GM21360 (cell line): Measurements from ENCODE around the gene GAP43.

ENCODE experiments used
- ATAC-seq: cut with Tn5 transposase; IDR thresholded peaks from one replicate; pipeline ENCODE4 v1.9.1; 2021; ENCODE audit warnings: mild to moderate bottlenecking, moderate library complexity; ENCODE audit not compliant: unreplicated experiment

GAP43 gene

DNA sequence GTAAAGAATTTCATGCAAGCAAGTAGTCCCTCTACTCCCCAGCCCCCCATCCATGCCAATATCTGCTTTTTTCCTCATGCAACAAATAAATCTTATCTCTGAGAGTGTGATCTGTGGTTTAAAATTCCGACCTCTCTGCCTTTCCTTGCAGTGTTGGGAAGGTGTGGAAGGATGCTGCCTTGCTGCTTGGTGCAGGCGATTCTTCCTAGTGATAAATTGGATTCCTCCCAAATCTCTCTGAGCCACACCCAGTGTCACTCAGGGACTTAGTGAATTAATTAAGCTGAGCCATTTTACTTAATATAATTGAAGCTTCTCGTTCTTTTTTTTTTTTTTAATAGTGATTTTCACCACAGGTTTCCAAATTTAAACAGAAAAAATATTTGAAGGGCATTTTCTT, 3.4 kb downstream of the GAP43 start:
- no peak for ATAC-seq

DNA sequence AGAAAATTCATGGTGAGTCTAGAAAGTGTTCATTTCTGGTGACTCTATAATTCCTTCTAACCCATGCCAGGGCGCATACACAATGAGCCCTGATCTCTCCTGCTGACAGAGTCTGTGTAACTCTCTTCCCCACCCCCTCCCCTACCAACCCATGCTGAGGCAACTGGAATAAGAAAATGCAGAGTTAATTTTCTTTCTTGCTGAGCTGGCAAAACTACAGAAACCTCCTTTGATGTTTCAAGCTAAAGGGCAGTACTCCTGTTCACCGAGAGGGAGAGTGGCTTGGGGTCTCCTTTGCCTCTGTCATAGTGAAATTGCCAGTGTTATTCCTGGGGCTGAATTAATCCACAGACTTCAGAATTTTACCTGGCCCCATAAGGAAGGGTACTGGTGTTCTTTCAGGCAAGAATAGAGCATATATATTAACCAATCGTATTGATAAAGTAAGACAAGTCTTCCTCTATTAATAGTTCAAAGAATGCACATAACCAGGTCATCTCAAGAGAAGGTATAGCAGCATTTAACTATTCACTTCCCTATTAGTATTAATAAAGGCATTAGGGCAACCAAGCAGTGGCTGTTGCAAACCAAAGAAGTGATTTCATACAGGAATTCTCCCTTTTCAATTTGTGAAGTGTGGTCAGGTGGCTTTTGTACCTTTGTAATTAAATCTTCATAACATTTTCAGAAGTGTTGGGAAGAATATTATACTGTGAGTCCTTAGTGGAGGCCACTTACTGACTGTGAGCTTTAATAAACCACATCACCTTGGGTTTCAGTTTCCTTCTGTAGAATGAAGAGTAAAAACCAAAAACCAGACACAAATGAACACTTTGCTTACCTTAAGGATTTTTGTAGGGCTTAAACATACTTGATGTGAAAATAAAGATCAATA, 4.1 kb downstream of the GAP43 start:
- ATAC-seq, result peak; percentile 84

DNA sequence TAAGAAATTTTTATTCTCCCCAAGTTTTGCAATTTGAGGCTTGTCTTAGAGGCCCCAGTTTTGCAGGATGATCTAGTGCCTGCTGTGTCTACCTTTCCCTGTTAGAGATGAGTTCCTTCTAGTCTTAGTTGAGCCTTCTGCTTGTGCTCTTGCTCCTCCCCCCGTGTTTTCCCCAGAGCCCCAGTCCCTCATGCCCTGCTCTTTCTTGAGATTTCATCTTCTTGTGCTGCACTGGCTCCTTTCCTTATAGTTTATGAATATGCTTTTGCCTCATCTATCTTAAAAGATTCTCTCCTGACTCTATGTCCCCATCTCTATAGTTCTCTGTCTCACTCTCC, 4.7 kb downstream of the GAP43 start:
- peak; percentile 36 for ATAC-seq

DNA sequence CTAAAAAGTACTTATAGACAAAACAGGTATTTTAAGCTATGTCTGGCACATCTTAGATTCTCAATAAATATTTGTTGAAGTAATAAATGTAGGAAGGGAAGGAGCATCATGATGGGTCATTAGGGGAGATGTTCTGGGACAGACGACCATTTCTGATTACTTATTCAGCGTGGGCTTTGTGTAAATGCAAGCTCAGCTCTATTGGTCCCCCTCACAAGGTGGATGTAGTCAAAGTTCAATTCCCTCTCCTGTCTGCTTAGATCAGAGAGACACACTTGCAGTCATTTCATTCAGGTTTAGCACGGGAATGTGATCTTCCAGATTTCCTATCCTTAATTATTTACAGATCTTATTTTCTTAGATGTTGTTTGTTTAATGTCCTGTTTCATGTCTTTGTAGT, 7.5 kb downstream of the GAP43 start:
- ATAC-seq, result no peak

- no peak for ATAC-seq
Observed at GRCh38 chr3:115632026-115632425, 8.7 kb downstream of the GAP43 start.

DNA sequence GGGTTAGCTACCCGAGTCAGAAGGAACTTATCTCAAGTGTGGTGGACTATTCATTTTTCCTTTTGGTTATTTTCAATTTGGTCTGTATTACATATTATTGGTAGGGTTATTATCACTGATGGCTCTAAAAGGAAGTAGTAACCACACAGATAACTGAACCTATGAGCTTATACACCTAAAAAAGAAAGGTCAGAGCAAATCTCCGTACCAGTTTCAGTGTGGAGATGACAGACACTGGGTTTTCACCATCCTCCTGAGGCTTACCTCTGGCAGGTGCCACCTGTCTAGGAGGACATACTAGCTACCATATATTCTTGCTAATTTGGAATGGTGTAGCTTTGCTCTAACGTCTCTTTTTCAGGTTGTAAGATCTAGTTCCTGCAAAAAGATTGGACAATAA, 10.2 kb downstream of the GAP43 start:
- ATAC-seq, result no peak

DNA sequence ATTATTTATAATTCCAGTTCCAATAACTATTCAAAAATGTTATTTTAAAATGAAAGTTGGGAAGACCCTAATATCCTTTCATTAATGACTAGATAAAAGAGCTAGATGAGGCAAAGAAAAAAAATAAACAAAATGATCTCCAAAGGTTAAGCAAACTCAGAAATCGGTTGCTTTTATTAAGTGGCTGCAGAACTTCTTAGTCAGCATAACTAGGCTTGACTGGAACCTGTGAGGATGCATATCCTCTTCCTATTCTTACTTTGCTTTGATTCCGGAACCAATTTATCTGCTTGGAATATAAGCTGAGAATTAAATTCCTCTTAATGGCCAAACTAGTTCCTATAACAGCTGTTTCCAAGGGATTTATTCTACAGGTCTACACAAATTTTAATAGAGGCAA, 10.7 kb downstream of the GAP43 start:
- no peak for ATAC-seq

- no peak for ATAC-seq
Observed at GRCh38 chr3:115635406-115635805, 12.1 kb downstream of the GAP43 start.

- ATAC-seq, result no peak
Observed at GRCh38 chr3:115638241-115638640, 14.9 kb downstream of the GAP43 start.

DNA sequence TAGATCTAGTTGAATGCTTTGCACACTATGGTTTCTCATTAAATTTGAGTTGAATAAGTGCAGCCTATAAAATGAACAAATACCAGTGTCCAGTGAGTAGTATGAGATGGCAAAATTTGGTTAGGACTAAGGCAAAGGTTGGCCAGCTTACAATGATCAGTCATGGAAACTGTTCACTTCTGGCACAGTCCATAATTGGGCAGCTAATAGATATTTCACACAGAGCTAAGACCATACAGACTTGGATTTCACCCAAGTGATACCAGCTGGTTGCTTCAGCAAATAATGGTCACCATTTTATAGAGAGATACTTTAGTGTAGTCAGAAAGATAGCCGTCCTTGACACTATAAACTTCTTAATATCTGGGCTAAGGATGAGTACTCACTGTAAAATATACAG, 15.7 kb downstream of the GAP43 start:
- no peak for ATAC-seq

GRCh38 chr3:115644391-115644790, 21.1 kb downstream of the GAP43 start:
- ATAC-seq, result no peak

DNA sequence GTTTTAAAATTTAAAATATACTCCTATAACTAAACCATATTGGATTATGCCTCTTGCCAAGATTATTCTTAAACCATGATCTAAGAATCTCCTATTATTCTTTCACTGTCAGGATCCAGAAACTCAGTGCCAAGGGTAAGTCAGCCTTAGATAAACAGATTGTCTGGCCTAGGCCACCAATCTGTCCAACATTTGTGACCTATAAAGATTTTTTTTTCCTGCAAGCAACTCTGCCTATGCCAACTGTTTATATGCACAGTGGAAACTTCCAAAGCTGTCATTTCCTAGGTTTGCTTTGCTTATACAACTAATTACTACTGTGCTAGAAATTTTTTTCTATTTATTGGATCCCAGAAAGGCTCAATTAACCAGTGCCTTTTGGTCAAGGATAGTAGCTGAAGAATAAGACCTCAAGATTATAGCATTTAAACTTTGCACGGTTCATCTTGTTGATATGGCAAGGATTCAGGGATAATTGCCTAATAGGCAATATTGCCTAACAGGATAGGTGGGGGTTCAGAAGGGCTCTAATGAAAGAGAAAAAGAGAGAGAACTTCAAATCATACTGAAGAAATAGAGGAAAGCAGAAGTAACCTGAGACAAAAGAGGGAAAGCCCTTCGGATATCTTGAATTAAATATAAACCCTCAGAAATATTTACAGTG, 22.8 kb downstream of the GAP43 start:
- ATAC-seq, result no peak

- ATAC-seq, result no peak
Observed at GRCh38 chr3:115648559-115648958, 25.2 kb downstream of the GAP43 start.

DNA sequence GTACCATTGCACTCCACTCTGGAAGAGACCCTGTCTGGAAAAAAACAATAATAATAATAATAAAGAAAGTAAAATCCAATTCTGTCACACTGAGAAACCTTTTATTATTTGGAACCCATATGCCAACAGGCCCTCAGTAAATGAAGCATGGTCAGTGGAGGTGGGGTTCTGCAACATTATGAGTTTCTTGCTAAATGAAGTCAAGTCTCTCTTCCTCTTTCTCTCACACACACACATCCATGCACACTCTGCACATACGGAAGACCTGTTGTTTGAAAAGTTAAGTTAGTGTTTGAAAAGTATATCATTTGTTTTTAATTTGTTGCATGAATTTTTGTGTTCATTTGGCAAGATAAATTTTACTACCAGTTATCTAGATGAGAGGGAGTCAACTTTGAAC, 27.8 kb downstream of the GAP43 start:
- ATAC-seq, result peak; percentile 53

DNA sequence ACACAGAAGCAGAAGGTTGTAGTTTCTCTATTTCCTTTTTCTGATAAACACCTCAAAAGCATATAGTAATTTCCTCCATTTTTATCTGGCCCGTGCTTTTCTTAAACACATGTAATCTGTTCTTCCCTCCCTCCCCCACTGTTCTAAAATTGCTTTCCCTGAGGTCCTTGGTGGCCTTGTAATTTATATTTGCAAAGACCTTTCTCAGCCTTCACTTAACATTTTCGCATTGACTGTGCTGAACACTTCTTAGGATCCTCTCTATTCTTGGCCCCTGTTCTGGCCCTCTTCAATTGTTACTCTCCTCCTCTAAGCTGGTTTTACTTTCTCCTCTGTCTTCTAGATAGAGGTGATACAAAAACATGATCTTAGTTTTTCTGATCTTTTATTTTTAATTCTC, 28.3 kb downstream of the GAP43 start:
- ATAC-seq, result peak; percentile 36

DNA sequence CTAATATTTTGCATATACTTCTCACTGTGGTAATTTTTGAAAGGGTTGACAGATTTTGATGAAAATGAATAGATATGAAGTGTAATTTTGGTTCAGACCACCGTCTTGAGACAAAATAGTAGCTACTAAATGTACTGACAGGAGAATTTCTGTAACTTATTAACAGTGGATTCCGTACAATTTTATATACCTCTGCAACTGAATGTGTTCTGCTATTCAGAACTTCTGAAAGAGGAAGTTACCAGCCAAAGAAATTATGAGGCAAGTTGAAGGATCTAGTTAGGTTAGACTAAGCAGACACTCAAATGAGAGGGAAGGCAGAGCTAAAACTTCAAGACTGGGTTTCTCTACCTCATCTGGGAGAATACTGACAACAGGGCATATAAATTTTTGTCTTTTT, 29.4 kb downstream of the GAP43 start:
- ATAC-seq, result peak; percentile 41

GRCh38 chr3:115655761-115656282, 32.5 kb downstream of the GAP43 start:
- ATAC-seq, result no peak

GRCh38 chr3:115657168-115657567, 33.9 kb downstream of the GAP43 start:
- ATAC-seq, result no peak

- no peak for ATAC-seq
Observed at GRCh38 chr3:115658032-115658336, 34.7 kb downstream of the GAP43 start.

- ATAC-seq, result peak; percentile 79
Observed at GRCh38 chr3:115658337-115659181, 35.2 kb downstream of the GAP43 start.
